MCF 10A (cell line): ENCODE data around the gene METTL4. TPM values are rescaled to one million over a fixed set of nuclear protein-coding genes. Genes with fewer than 3 reads are reported as not detected.

Experiments used
- Bru-seq: library from RNA; stranded (reverse); fragments of 400-500 nt; gene quantifications from one replicate; lab custom pipeline; 2021; lab: Mats Ljungman, UMichigan
- BruChase-seq, 2 experiments: library from RNA; stranded (reverse); fragments of 400-500 nt; gene quantifications; one replicate each; lab custom pipeline; 2021; lab: Mats Ljungman, UMichigan
- BruUV-seq: library from RNA; stranded (reverse); fragments of 400-500 nt; replicated peaks from 2 replicates; lab custom pipeline; 2021; lab: Mats Ljungman, UMichigan
- CTCF ChIA-PET: fragments of 300-600 bp; sonication (Branson Sonifier 250); formaldehyde crosslinking; extraction: SDS; loops from one replicate; lab custom pipeline; 2021; ENCODE audit warnings: antibody characterized with exemption, inconsistent platforms; lab: Yijun Ruan, JAX
- POLR2A ChIA-PET: fragments of 300-600, 350-650 bp; sonication (Branson Sonifier 250); formaldehyde crosslinking; extraction: SDS; loops from one replicate; lab custom pipeline; 2020; ENCODE audit warnings: antibody characterized with exemption, inconsistent platforms; lab: Yijun Ruan, JAX
- DNase-seq: peaks from one replicate; pipeline ENCODE4 v3.0.0-alpha.2; 2018; ENCODE audit not compliant: unreplicated experiment
- H3K27ac Mint-ChIP-seq: one replicate; pipeline ENCODE4 v1.8.0; 2022; ENCODE audit warnings: mild to moderate bottlenecking, low read depth, mixed read lengths; ENCODE audit not compliant: unreplicated experiment
- H3K27me3 Mint-ChIP-seq: one replicate; pipeline ENCODE4 v1.8.0; 2022; ENCODE audit warnings: mixed read lengths; ENCODE audit not compliant: insufficient read depth, unreplicated experiment
- H3K36me3 Mint-ChIP-seq: one replicate; pipeline ENCODE4 v1.8.0; 2022; ENCODE audit warnings: mild to moderate bottlenecking, moderate library complexity, mixed read lengths; ENCODE audit not compliant: insufficient read depth, unreplicated experiment
- H3K4me1 Mint-ChIP-seq: one replicate; pipeline ENCODE4 v1.8.0; 2022; ENCODE audit warnings: mixed read lengths; ENCODE audit not compliant: insufficient read depth, unreplicated experiment
- H3K4me3 Mint-ChIP-seq: one replicate; pipeline ENCODE4 v1.8.0; 2022; ENCODE audit warnings: mild to moderate bottlenecking, moderate library complexity, mixed read lengths; ENCODE audit not compliant: unreplicated experiment
- H3K9me3 Mint-ChIP-seq: one replicate; pipeline ENCODE4 v1.8.0; 2022; ENCODE audit warnings: mixed read lengths; ENCODE audit not compliant: unreplicated experiment
- CTCF ChIP-seq: fragments of 200-600 bp; IDR thresholded peaks from one replicate; pipeline ENCODE4 v1.8.0; 2022; ENCODE audit warnings: antibody characterized with exemption, mild to moderate bottlenecking; ENCODE audit not compliant: unreplicated experiment
- intact Hi-C: fragments of 100-400 bp; cut with micrococcal nuclease; formaldehyde crosslinking; loops from 2 replicates; pipeline ENCODE4 v1.14.1; 2022
- long read RNA-seq: library from polyadenylated mRNA; stranded (forward); transcript quantifications from one replicate; pipeline ENCODE4 v2.0.0, GENCODE V29; 2022
- total RNA-seq: library from RNA; stranded (reverse); gene quantifications from 2 replicates; pipeline ENCODE4 v1.2.3, GENCODE V29; 2022

METTL4 gene
- total RNA-seq, result 11.8 and 15.0 TPM in 2 replicates
- percentile 74 among the genes with signal in this experiment for Bru-seq, nascent RNA
- BruChase-seq, experiment 1, labeled RNA remaining after a 6-hour chase, result percentile 87 among the genes with signal in this experiment
- BruChase-seq, experiment 2, labeled RNA remaining after a 2-hour chase, result percentile 90 among the genes with signal in this experiment
- long read RNA-seq, transcript METTL4-203 (9 exons, 2,742 nt), result major isoform, 13 of 19 reads
- long read RNA-seq, partial matches to known transcripts, result 3 of 19 reads
- long read RNA-seq, other reads (novel, unspliced or antisense), result 3 of 19 reads

- POLR2A ChIA-PET, result interaction anchor here (0.7 to 7.8 kb wide), 11 partner anchors 12 to 180 kb away, joined by 3 to 192 read pairs (median 5); partner anchors contain the start of gene SMCHD1
- peak; percentile 89 for DNase-seq
- Mint-ChIP-seq H3K4me1 (peaks cover 45% of the 10 kb centered on the region), H3K4me3 (peak within 1 kb of the TSS; percentile 98), H3K27ac (peak within 1 kb of the TSS; percentile 99), H3K9me3 (no peaks in the 10 kb centered on the region), H3K27me3 (no peaks in the 10 kb centered on the region), H3K36me3 (peaks cover 13% of the 10 kb centered on the region)
- intact Hi-C loops, result no loop called here
- CTCF ChIA-PET, result interaction anchor here (0.7 to 1.1 kb wide), 3 partner anchors 9 to 85 kb away, joined by 3 to 5 read pairs (median 4); no protein-coding TSS in a partner anchor
- TSS peak; percentile 59 for BruUV-seq
- no peak for TF ChIP-seq CTCF
Measured at GRCh38 chr18:2571200-2572170, at the start of gene METTL4, which contains the start of gene NDC80. Gene METTL4, minus strand, starts transcription at chr18:2571505. Its CDS starts 4,289 bp downstream, at chr18:2567216. Gene NDC80, plus strand, starts transcription at chr18:2571557. Its CDS starts 1,429 bp downstream, at chr18:2572986.

DNA sequence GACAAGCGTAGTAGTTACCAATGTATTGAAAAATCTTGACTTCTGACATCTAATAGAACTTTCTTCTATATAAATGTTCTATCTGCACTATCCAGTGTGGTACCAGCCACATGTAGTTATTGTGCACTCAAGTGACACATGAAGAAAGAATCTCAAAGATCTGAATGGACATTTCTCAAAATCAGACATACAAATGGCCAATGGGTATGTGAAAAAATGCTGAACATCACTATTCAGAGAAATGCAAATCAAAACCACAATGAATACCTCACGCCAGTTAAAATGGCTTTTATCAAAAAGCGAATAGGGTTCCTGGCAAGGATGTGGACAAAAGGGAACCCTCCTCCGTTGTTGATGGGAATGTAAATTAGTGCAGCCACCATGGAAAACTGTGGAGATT lies 46.7 kb upstream of the METTL4 start:
- CTCF ChIA-PET, result no interaction called here

GRCh38 chr18:2617401-2617998 lies 46.2 kb upstream of the METTL4 start:
- no peak overlapping the region for H3K27ac Mint-ChIP-seq
- no peak for TF ChIP-seq CTCF
- intact Hi-C loops, result no loop called here
- H3K27me3 Mint-ChIP-seq, result no peaks in the 10 kb centered on the region
- H3K9me3 Mint-ChIP-seq, result no peaks in the 10 kb centered on the region
- no peak for DNase-seq
- H3K36me3 Mint-ChIP-seq, result peaks cover 7% of the 10 kb centered on the region
- H3K4me1 Mint-ChIP-seq, result no peaks in the 10 kb centered on the region
- CTCF ChIA-PET, result no interaction called here
- BruUV-seq, result no TSS peak
- POLR2A ChIA-PET, result interaction anchor here (0.6 kb wide), 1 partner anchor 10 kb away, joined by 3 read pairs; no protein-coding TSS in a partner anchor
- no peak overlapping the region for H3K4me3 Mint-ChIP-seq

More for the DNA sequence above, 46.7 kb upstream of the METTL4 start:
- Mint-ChIP-seq H3K4me3 (no peak overlapping the region), H3K27me3 (no peaks in the 10 kb centered on the region), H3K36me3 (peaks cover 7% of the 10 kb centered on the region), H3K9me3 (no peaks in the 10 kb centered on the region), H3K27ac (no peak overlapping the region), H3K4me1 (no peaks in the 10 kb centered on the region)
- no peak for DNase-seq
- intact Hi-C loops, result no loop called here
- POLR2A ChIA-PET, result no interaction called here
- BruUV-seq, result no TSS peak
- TF ChIP-seq CTCF, result no peak
